Brain pericyte (primary cell): ENCODE results near the gene CALCOCO2.
"Not testable (repeated sequence)": the region's sequence is repeated elsewhere in the genome, so short reads cannot be mapped to it uniquely, and the experiment has no call there.

Experiments used
- DNase-seq: peaks from one replicate; pipeline ENCODE4 v3.0.0-alpha.2; 2012; ENCODE audit warnings: low read depth, low spot score

CALCOCO2 gene, protein sequence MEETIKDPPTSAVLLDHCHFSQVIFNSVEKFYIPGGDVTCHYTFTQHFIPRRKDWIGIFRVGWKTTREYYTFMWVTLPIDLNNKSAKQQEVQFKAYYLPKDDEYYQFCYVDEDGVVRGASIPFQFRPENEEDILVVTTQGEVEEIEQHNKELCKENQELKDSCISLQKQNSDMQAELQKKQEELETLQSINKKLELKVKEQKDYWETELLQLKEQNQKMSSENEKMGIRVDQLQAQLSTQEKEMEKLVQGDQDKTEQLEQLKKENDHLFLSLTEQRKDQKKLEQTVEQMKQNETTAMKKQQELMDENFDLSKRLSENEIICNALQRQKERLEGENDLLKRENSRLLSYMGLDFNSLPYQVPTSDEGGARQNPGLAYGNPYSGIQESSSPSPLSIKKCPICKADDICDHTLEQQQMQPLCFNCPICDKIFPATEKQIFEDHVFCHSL

DNA sequence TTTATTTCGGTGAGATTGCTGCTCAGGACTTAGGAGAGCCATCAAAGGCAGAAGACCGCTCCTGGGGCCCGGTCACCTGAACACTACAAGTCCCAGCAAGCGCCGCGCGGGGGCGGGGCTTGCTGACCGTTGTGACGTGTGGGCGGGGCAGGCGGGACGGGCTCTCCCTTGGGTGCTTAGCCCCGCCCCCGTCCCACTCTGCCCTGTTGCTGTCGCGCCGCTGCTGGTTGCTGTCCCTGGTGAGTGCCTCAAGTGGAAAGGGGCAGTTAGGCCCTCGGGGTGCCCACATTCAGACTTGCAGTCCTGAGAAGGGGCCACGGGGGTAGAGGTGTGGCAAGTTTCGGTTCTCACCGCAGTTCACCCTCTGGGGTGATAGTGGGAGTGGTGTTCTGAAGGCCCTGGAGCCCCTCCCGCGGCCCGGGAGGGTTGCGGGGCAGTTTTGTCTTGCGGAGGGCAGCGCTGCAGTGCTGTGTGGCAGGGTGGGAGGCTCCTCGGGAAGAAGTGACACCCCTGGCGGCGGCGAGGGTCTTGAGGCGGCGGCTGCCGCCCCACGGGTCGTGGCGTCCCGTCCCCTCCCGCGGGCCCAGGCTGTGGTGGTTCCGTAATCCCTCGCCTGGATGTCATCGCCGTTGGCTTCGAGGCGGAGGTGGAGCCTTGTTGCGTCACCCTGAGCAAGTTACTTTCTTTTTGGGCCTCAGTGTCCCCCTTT is at the start of gene CALCOCO2:
TSS of gene CALCOCO2 (plus strand) at position 196 of the 709 bp plus-strand sequence. CDS start 10,673 bp downstream, outside the sequence.
- DNase-seq, result peak; percentile 67

DNA sequence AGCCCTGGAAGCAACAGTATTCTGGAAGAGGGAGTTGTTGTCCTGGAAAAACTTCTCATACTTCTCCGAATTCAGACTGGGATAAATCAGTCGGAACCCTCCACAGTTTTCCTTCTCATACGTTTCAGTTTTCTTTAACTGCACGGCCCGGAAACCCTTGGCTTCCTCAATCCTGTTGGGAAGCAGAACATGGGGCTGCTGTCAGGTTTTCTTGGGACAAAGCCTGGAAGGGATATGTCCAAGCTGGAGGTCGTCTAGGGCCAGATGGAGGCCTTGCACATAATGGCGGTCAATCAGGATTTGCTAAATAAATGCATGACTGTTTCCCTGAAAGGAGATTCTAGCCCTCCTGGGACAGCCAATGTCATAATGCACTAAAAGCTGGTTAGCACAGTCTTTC is 43.0 kb upstream of the CALCOCO2 start:
- no peak for DNase-seq

DNA sequence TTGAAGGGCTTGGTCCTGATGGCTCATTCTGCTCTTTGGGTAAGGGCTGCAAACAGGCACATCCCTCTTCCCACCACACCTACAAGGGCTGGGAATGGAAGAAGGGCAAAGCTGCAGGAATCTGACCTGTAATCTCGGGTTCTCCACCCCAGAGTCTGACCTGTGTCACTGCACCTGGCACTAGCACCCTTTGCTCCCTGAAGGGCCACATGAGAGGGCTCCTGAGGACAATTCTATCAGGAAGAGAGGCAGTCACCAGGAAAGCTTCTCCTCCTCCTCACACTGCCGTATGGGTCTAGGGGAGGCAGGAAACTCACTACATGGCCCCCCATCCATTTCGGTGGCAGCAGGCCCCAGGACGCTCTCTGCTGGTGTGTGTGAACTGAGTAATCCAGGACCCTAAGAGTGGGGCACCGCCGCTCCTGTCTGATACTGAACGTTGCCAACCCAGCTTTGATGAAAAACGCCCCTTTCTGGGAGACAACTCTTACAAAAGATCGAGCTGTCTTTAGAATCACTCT is 40.2 kb upstream of the CALCOCO2 start:
- DNase-seq, result no peak

DNA sequence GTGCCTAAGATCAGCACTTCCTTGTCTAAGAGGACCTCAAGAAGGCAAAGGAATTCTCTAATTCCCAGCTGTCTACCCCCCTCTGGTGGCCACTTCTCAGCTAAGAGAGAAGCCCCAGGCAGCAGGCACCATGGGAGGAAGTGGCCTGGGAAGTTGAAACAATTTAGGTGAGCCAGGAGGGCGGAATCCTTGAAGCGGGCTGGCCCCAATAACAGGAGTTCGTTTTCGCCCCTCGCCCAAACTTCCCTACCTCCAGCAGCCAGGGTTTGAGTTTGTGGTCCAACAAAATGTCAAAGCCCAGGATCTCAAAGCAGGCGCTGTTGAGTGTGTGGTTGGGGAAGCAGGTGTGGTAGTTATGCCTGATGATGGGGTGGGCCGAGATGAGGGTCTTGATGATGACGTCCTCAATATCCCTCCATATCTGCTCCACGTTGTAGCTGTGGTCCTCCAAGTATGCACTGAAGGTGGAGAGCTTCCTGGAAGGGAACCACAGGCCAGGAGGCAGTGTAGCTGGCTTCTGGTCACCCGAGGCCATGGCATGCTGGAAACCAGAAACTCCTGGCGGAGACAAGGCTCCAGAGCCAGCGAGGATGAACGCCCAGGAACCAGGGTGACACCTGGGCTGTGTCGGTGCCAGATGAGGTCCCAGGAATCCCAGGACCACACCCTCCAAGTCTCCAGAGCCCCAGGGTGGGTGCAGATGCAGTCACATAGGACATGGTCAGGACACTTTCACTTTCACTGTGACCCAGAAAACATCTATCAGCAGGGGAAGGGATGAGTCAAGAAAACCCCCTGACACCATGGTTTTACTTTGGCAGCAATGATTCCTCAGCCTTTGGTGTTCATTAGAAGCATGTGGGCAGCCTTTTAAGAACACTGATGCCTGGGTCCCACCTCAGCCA is 39.5 kb upstream of the CALCOCO2 start:
- peak; percentile 31 for DNase-seq

DNA sequence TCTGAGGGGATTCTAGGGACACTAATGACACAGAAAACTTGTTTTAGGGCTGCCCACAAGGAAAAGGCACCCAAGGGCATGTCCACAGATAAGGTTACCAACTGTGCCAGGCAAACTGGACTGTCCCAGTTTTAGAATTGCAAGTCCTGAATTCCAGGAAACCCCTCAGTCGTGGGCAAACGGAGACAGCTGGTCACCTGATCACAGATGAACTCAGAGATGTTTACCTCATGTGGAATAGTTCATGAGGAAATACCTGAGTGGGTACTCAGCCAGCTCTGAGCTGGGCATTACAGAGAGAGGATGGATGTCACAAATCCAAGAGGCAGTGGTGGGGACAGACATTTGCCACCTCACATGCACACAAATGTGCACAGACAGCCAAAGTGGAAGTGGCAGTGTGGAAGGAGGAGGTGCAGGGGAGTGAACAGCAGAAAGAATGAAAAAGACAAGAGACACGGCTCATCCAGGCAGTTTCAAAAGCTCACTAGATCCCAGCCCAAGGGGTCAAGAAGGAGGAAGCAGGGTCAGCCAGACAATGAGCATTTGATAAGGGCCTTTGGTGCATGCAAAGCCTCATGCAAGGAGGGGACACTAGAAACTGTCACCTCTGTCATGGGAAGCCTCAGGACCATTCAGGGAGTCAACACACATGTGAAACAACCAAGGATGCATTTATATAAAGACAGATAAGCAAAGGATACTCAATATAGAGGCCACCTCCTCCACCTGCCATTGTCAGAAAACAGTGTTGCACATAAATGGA is 38.6 kb upstream of the CALCOCO2 start:
- DNase-seq, result no peak

DNA sequence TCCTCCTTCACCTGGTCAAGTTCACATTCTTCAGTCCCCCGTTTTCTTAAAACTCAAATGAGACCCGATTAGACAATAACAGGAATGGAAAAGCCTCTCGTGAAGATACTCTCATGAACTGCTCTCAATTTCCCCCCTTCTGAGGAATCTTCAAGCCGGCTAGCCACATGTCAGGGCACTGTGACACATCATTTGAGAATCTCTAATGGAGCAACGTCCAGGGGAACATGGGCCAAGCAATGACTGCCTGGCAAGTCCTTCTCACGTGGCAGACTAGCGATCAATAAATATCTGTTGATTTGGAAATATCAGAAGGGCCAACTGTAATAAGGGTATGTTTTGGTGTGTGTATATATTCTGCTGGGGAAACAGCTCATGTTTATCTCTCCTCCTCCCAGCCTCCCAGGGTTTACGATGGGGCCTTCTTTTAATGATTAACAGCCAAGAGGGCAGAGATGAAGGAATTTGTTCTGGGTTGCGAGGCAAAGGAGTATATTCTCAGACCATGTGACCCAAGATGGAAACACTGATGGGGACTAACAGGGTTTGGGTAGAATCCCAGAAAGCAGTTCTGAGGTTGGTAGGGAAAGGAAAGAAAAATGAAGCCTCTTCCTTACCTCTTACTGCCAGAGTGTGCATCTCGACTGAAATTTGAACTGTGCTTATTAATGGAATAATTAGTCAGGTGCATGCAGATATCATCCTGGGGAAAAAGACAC is 35.2 kb upstream of the CALCOCO2 start:
- no peak for DNase-seq

DNA sequence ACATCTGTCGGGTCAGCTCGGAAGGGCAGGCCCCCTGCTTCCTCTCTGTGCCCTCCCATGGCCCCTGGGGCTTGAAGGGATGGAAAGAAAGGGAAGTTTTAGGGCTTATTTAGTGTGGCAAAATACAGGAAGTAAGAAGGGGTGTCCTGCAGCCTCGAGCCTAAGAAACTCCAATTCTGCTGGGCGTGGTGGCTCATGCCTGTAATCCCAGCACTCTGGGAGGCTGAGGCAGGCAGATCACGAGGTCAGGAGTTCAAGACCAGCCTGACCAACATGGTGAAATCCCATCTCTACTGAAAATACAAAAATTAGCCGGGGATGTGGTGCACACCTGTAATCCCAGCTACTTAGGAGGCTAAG is 34.7 kb upstream of the CALCOCO2 start:
- not testable (repeated sequence) for DNase-seq

DNA sequence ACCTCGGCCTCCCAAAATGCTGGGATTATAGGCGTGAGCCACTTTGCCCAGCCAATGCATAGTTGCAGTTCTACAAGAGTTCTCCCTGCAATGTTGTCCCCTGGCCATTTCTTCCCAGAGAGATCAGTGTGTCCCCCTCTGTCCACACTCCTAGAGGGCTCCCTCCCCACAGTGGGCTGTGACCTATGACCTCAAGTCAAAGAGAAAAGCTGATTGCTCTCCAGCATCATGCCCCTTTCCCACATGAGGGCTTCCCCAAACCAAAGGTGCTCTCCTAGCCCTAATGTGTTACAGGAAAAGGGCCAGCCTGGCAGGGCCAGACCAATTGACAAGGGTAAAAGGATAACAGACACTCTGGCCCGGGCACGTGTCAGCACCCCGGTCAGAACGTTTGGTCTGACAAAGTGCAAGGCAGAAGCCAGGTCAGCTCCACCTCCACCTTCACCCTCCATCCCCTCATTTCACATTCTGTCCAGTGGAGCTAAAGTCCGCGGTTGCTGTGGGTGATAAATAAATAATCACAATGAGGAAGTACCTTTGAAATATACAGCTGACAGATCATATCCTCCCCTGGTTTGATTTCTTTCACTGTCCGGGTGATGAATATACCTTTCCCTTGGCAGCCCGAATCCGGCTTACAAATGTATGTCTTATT is 31.6 kb upstream of the CALCOCO2 start:
- no peak for DNase-seq

DNA sequence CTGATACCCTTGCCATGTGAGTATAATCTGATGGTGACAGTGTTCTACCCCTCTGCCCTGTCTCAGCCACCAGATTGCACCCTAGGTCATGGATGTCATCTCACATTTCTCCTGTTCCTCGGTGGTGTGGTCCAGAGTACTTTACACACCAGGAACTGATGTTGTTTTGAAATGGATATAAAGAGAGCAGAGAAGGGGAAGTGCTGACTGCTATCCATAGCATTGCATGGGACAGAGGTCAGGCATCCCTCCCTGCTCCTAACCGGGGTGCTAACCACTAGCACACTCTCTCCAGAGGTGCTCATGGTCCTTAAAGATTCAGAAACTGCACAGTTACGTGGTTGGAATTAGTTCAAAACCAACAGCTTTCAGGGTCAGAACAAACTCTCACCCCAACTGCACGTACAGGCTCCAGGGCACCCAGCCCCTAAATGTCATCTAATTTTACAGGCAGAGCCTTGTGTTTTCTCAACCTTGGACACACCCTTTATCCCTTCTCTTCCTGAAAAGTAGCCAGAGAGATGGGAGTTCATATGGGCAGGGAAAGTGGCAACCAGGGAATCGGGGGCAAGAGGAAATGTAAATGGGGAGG is 30.1 kb upstream of the CALCOCO2 start:
- DNase-seq, result no peak

DNA sequence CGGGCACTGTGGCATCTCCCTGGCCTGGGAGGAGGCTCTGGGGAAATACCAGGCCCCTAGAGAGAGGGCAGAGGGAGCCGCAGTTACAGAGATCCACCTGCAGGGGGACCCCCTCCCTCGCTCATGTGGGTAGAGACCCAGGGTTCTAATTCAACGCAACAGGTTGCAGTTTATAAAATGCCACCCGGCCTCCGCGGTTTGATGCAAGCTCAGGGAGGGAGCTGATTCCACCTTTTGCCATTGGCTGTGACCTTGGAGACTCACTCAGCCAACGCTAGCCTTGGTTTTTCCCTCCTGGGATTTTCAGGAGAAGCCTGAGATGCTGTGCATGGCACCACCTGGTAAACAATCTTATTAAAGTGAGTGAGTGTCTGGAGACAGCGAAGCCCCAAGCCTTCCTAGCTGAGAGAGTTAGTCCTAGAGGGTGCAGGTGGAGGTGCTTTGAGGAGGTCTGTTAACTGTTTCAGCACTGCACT is 25.9 kb upstream of the CALCOCO2 start:
- DNase-seq, result no peak

DNA sequence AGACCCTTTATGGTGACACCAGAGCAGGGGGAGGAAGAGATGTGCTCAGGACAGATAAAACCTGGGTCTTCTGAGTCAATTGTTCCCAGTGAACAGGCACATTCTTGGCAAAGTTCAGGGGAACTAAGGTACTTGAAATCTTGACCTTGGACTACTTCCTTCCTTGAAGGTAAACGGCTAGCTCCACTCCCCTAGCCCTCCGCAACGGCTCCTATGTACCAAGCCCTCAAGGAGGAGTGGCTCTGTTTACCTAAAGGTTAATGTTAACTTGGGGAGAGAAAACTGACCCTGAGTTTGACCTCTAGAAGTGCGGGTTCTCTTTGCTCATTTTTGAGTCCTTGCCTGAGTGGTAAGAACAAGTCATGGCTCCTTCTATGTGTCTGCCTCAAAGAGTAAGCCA is 21.7 kb upstream of the CALCOCO2 start:
- DNase-seq, result no peak

DNA sequence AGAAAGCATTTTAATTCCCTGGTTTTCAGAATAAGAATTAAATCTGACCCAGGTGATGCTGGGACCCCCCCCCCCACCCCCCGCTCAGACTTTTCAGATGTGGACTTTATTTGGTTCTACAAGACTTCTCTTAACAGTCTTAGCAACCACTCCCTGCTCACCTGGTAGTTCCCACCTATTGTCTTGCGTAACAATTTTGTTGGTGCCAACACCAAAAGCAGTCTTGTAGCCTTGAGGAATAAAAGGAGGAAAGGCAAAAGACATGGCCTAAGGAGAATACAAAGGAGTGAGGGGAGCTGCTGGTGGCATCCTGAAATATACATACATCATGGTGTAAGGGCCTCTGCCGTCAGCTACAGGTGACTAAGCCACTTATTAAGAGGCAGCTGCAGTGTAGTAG is 18.8 kb upstream of the CALCOCO2 start:
- DNase-seq, result no peak

DNA sequence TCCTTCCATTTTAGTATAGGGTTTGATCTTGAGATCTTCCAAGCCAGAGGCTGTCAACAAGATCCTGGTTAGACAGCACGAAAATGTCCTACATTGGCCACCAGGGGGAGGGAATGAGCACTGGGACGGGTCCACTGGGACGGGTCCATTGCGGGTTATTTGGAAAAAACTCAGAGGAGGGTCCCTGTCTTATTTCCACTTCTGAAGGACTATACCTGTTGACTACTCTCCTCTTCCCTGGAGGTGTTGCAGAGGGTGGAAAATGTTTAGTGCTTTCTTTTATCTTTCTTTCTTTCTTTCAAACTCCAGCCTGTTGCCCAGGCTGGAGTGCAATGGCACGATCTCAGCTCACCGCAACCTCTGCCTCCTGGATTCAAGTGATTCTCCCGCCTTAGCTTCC is 16.3 kb upstream of the CALCOCO2 start:
- no peak for DNase-seq

DNA sequence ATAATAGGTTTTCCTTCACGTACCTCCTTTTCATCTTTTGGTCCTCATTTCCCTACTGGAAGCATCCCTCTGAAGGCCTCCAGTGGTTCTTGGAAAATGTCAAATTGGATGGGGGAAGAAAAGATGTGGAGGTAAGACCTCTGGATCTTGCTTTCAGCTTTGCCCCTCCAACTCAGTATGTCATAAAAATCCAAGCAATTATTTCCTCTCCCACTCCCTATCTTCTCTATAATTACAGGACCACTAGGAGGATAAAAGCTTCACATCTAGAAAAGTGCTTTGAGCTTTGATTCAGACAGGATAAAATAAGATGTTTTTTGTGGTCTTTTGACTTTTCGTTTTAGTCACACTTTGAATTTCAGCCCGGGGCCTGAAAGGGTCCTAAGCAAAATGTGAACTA is 15.5 kb upstream of the CALCOCO2 start:
- no peak for DNase-seq

DNA sequence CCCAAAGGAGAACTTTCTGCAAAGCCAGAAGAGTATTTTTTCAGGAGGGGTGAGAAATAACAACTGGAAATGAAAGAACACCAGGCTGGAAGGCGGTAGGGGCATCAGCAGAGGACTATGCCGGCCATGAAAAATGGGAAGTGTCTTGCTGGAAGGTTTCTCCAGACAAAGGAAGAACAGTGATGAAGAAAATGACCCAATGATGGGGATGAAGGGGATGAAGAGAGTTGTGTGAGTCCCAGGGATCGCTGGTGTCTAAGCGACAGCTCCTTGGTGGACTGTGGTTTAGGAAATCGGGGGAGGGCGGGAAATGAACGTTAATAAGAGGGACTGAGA is 14.4 kb upstream of the CALCOCO2 start:
- DNase-seq, result no peak

DNA sequence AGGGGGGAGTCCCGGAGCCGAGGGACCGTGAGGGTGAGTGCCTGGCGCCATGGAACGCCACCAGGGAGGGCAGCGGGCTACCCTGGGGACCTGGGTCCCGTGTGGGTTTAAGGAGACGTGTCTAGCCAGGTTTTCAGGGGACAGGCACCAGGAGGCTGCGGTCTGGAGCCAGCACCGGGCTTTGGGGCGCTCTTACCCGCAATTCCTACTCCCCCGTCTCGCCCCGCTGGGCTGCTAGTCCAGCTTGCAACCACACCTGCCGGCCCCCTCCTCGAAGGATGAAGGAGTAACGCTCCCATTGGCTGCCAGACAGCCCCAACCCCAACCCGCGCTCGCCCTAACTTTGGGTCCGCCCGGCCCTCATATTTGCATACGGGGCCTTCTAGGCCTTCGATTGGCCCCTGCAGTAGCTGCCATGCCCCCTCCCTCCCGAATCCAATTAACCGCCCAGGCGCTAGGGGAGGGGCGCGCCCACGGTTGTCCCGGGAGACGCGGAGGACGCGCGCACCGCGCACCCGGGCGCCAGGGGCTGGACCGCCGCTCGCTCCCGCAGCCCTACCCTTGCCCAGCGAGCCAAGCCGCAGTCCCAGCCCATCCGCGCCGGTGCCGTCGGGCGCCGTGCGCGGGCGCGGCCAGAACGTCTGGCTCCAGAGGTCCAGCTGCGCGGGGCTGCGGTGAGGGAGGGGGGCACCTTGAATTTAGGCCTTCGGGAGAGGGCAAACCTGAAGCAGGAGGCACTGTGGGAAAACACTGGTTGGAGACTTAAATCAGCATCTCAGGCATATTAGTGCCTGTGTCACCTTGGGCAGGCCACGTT is 13.9 kb upstream of the CALCOCO2 start, which contains the start of gene TTLL6:
TSS of gene TTLL6 (minus strand) at position 456 of the 817 bp plus-strand sequence. CDS start at position 299, 157 bp downstream.
- no peak for DNase-seq

DNA sequence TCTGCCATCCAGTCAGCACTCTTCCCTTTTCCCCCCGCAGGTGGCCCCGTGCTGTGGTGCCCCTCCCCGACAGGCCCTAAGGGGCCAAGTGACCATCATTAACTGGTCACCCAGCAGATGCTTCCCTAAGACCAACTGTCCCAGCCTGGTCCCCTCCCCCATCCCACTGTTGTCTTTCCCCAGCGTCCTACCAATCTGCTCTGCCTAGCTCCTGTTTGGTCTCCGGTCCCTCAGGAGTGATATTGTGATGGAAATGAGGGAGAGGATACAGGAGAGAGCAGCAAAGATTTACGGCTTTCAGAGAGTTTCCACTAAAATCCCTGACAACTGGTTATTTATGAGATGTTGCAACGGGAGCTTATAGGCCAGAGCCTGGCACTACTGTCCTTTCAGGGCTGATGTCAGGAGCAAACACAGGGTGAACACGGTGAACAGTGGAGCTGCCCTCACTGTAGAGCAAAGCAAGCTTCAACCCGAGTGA is 12.4 kb upstream of the CALCOCO2 start:
- DNase-seq, result no peak

DNA sequence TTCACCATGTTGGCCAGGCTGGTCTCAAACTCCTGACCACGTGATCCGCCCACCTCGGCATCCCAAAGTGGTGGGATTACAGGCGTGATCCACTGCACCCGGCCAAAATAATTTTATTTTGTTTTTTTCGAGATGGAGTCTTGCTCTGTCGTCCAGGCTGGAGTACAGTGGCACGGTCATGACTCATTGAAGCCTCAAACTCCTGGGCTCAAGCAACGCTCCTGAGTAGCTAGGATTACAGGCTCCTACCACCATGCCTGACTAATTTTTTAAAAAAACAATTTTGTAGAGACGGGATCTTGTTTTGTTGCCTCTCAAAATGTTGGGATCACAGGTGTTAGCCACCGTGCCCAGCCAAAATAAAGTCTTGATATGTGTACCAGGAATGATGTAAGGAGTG is 11.4 kb upstream of the CALCOCO2 start:
- DNase-seq, result no peak
